ENCODE measurements around the gene HSPA2.

- TF ChIP-seq CTCF (IDR thresholded peaks at IDR 0.05) (no peak), NFATC4 (CRISPR knock-in tag; IDR thresholded peaks at IDR 0.05) (no peak), TEAD4 (CRISPR knock-in tag; IDR thresholded peaks at IDR 0.05) (no peak), ZNF512 (CRISPR knock-in tag; IDR thresholded peaks at IDR 0.05; ENCODE audit: borderline replicate concordance) (no peak)
- TF ChIP-seq, protein P1, sequence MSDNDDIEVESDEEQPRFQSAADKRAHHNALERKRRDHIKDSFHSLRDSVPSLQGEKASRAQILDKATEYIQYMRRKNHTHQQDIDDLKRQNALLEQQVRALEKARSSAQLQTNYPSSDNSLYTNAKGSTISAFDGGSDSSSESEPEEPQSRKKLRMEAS (CRISPR knock-in tag; IDR thresholded peaks at IDR 0.05), result no peak
- TF ChIP-seq, protein P2, sequence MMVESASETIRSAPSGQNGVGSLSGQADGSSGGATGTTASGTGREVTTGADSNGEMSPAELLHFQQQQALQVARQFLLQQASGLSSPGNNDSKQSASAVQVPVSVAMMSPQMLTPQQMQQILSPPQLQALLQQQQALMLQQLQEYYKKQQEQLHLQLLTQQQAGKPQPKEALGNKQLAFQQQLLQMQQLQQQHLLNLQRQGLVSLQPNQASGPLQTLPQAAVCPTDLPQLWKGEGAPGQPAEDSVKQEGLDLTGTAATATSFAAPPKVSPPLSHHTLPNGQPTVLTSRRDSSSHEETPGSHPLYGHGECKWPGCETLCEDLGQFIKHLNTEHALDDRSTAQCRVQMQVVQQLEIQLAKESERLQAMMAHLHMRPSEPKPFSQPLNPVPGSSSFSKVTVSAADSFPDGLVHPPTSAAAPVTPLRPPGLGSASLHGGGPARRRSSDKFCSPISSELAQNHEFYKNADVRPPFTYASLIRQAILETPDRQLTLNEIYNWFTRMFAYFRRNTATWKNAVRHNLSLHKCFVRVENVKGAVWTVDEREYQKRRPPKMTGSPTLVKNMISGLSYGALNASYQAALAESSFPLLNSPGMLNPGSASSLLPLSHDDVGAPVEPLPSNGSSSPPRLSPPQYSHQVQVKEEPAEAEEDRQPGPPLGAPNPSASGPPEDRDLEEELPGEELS (CRISPR knock-in tag; IDR thresholded peaks at IDR 0.05), result no peak
These were observed 27.3 kb upstream of the HSPA2 start for GRCh38 chr14:64513271-64513670.
